GM21723 (cell line): Measurements from ENCODE around the gene CALD1.

Experiments
- ATAC-seq: cut with Tn5 transposase; IDR thresholded peaks from one replicate; pipeline ENCODE4 v1.9.1; 2021; ENCODE audit warnings: mild to moderate bottlenecking, moderate library complexity; ENCODE audit not compliant: unreplicated experiment

The CALD1 gene

GRCh38 chr7:134784251-134785049 lies 5.0 kb downstream of the CALD1 start:
- no peak for ATAC-seq

- no peak for ATAC-seq
Observed at GRCh38 chr7:134785842-134786241, 6.4 kb downstream of the CALD1 start.

- no peak for ATAC-seq
Observed at GRCh38 chr7:134787064-134787463, 7.6 kb downstream of the CALD1 start.

DNA sequence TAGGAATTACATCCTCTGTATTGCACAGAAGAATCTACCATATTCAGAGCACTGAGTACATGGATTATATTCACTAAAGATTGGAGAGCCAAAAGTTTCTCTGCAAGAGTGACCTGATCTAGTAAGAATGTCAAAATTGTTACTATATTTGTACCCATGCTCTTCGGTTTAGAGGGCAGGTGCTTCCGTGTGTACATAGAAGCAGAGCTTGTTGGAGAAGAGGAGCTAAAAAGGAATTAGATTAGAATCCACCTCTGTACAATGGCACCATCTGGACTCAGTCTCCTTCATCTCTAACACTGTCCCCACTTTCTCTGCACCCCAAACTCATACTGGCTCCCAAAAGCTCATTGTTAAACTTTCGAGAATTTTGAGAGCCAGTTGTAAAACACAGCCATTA lies 8.3 kb downstream of the CALD1 start:
- ATAC-seq, result no peak

DNA sequence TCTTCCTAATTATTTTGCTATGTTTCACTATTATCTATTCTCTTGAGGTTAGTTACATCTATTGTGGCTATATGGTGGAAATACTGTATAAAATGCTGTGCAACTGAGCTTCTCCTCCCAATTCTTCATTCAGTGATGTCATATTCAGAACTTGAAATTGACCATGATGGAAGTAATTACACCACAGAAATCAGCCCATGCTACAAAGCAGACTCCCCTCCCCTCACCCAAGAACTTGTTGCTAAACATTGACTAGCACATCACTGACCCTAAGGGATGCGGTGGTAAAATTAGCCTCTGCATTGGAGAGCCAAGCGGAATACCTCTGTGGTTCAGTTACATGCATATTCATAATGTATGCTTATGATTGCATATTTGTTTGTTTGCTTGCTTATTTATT lies 8.8 kb downstream of the CALD1 start:
- ATAC-seq, result no peak

DNA sequence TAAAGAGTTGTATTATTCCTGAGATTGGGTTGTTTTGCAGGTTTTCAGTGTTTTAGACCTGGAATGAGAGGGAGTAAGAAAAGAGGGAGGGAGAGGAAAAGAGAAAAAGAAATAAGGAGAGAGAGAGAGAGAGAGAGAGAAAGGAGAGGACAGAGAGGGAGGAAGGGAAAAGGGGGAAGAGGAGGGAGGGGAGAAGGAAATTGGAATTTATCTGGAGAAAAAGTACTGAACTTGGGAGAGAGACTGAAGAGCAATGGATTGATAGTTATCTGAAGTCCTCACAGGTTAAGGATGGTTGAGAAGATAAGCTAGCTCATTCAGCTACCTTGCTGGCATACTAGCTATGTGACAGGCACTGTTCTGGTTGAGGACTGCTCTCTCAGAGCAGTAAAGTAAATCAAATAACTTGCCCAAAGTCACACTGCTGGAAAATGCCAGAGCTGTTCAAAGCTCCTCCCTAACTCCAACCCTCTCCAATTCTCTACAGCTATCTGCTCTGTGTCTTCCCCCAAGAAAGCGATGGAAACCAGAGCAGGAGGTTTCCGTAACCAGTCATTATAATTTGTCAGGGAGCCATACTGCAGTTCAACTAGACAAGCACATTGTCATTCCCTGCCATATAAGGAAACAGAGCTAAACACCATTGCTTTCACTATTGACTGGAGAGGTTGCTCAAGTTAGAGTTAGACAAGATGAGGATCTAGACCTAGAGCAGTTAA lies 10.7 kb downstream of the CALD1 start:
- ATAC-seq, result no peak

GRCh38 chr7:134792968-134793367 lies 13.5 kb downstream of the CALD1 start:
- no peak for ATAC-seq

- ATAC-seq, result no peak
Observed at GRCh38 chr7:134795231-134795630, 15.8 kb downstream of the CALD1 start.

DNA sequence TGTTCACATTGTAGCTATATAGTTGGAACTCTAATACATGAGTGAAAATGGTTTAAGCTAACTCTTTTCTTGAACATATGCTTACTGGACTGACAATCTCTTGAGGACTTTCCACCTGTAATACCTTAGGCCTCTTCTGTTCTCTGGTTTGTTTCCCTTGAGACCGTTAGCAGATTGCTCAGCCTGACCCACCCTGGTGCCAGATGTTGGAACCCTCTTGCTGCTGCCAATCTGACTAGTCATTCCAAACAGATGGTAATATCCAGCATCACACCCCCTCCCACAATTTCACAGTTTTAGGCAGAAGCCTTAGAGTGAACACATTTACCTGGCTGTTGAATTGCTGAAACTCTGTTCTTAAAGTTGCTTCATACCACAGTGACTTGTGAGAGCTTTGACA lies 18.7 kb downstream of the CALD1 start:
- ATAC-seq, result no peak

DNA sequence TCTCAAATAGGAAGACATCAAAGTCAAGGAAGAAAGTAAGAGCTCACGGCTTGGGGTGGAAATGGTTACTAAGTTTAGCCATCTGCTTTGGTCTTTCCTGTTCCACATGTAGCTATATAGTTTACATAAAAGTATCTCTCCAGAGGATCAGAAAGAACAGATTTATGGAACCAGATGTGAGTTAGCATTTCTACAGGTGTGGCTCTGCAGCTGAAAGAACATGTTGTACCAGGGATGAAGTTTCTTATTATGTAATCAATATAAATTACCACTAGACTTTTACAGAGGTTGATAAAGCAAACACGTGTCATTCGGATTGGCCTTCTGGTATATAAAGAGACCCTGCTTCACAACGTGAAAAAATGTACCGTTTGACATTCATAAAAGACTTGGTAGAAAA lies 19.9 kb downstream of the CALD1 start:
- ATAC-seq, result no peak

- no peak for ATAC-seq
Observed at GRCh38 chr7:134802762-134803161, 23.3 kb downstream of the CALD1 start.

DNA sequence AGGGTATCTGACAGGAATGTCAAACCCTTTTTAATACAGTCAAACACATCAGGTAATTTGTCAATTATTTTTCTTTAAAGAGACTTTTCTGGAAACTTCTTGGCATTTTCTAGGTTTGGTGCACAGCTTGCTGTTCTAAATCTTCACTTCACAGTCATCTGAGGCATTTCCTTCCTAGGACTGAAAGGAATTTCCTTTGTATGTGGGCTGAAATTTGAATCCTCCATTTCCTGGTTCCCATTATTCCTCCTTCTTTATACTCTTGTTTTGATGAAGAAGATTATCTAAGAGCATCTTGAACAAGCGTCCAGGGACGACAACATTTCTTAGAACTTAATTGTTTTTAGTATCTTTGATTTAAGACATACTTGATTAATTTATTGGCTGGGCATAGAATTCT lies 24.9 kb downstream of the CALD1 start:
- no peak for ATAC-seq

- ATAC-seq, result no peak
Observed at GRCh38 chr7:134804854-134805253, 25.4 kb downstream of the CALD1 start.

- ATAC-seq, result no peak
Observed at GRCh38 chr7:134806197-134806596, 26.8 kb downstream of the CALD1 start.

GRCh38 chr7:134809616-134810015 lies 30.2 kb downstream of the CALD1 start:
- no peak for ATAC-seq

DNA sequence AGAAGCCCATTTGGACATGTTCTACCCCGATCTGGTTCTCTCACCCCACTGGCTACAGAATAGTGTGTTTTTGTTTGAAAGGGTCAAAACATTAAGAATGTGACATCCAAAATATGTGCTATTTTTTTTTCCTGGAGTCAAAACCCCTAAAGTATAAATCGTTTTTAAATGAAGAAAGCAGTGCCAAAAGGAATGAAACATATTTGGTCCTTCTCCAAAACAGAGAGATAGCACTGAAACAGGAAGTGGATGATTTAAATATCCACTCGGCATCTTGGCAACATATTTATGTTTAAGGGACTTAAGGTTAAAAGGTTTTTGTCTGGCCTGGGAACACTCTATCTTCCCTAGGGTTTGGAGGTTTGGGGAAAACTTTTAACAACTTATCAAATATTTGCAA lies 32.3 kb downstream of the CALD1 start:
- no peak for ATAC-seq

GRCh38 chr7:134813663-134814396 lies 34.4 kb downstream of the CALD1 start:
- ATAC-seq, result no peak

GRCh38 chr7:134814730-134815364 lies 35.4 kb downstream of the CALD1 start:
- ATAC-seq, result no peak

DNA sequence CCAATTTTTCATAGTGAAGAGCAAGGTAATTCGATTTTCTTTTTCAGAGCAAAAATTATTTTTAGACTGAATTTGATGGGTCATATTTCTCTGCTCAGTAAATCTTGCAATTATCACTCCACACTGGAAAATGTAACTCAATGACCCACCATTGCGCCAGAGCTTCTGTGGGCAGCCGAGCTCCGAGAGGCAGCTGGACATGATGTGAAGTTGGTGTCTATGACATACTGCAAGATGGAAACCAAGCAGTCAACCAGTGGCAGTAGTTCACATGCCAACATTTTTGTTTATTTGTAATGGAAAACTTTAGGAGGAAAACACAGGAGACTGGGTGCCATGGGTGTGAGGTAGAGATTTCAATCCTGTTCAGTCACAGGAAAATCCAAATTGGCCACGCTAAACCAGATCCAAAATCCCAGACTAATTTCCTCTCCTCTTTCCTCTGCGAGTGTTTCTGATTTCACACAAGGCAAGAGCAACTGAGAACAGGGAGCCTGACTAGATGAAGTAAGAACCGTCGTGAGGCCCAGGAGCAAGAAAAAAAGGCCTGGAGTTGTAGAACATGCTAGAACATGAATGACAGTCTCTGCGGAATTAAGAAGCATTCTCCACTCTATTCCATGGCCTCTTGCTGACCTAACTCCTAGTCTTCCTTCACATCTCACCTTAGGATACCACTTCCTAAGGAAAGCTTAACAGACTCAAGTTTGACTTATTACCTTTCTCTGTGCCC lies 39.3 kb downstream of the CALD1 start:
- ATAC-seq, result no peak

DNA sequence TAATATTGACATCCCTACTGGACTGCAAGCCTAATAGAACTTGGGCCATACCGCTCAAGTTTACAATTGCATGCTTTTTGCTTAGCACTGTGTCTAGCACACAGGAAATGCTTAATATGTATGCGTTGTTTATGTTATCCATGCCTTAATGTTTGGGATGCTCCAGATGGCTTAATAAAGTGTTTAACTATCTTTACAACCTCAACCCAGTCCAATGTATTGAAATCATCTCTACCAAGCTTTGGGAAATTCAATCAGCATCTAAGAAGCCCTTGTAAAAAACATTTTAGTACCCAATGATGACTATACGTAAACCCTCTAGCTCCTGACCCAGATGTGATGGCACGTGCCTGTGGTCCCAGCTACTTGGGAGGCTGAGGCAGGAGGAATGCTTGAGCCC lies 40.0 kb downstream of the CALD1 start:
- no peak for ATAC-seq

- no peak for ATAC-seq
Observed at GRCh38 chr7:134820295-134820694, 40.9 kb downstream of the CALD1 start.
